ENCODE measurements around the gene FBXL5. TPM values are rescaled to one million over a fixed set of nuclear protein-coding genes. Genes with fewer than 3 reads are reported as not detected.

FBXL5 gene
- total RNA-seq, 2 experiments from 2014 or later = 43.5 to 102 TPM

- Histone ChIP-seq H3K9me2 (ENCODE audit: insufficient read depth, low read length) (no peaks in the 10 kb centered on the region), H4K20me1 (ENCODE audit: insufficient read depth, low read length) (no peaks in the 10 kb centered on the region), H3K27ac (ENCODE audit: low read depth, low read length, poor library complexity, severe bottlenecking) (no peak overlapping the region), H3K36me3 (ENCODE audit: insufficient read depth, low read length) (no peaks in the 10 kb centered on the region), H3K9me3 (ENCODE audit: low read length) (no peaks in the 10 kb centered on the region), H3K79me2 (ENCODE audit: insufficient read depth, low read depth, low read length) (no peaks in the 10 kb centered on the region), H3K4me3 (ENCODE audit: low read depth, low read length, poor library complexity, severe bottlenecking) (no peak overlapping the region), H3K4me1 (ENCODE audit: insufficient read depth, low read length, poor library complexity, severe bottlenecking) (no peaks in the 10 kb centered on the region), H2AFZ (ENCODE audit: low read length) (no peak overlapping the region), H3K4me2 (ENCODE audit: low read length) (no peak overlapping the region)
- TF ChIP-seq CTCF (conservative IDR thresholded peaks at IDR 0.05; ENCODE audit: low read length) (no peak), EZH2phosphoT487 (IDR thresholded peaks at IDR 0.05; ENCODE audit: borderline replicate concordance, low read depth, low read length) (no peak)
- no peak for DNase-seq (ENCODE audit: low spot score)
- ChIA-PET CTCF (ENCODE audit: unreplicated experiment) (interaction anchor here (0.7 kb wide), 1 partner anchor 413 kb away, joined by 3 read pairs; no protein-coding TSS in a partner anchor), POLR2A (interaction anchor here (0.6 to 0.7 kb wide), 3 partner anchors 65 to 1610 kb away, joined by 3 to 6 read pairs (median 4); no protein-coding TSS in a partner anchor)
- no TSS peak for BruUV-seq (replicated peaks)
- intact Hi-C loops (cut with micrococcal nuclease; ENCODE audit: unreplicated experiment) = no loop called here
Measured at GRCh38 chr4:15569746-15570145, 85.4 kb downstream of the FBXL5 start.

GRCh38 chr4:15568821-15569220 is 86.3 kb downstream of the FBXL5 start:
- Histone ChIP-seq H2AFZ (ENCODE audit: low read length) (no peak overlapping the region), H3K79me2 (ENCODE audit: insufficient read depth, low read depth, low read length) (no peaks in the 10 kb centered on the region), H3K36me3 (ENCODE audit: insufficient read depth, low read length) (no peaks in the 10 kb centered on the region), H3K9me2 (ENCODE audit: insufficient read depth, low read length) (no peaks in the 10 kb centered on the region), H3K27ac (ENCODE audit: low read depth, low read length, poor library complexity, severe bottlenecking) (no peak overlapping the region), H3K4me3 (ENCODE audit: low read depth, low read length, poor library complexity, severe bottlenecking) (no peak overlapping the region), H4K20me1 (ENCODE audit: insufficient read depth, low read length) (no peaks in the 10 kb centered on the region), H3K4me1 (ENCODE audit: insufficient read depth, low read length, poor library complexity, severe bottlenecking) (no peaks in the 10 kb centered on the region), H3K9me3 (ENCODE audit: low read length) (no peaks in the 10 kb centered on the region), H3K4me2 (ENCODE audit: low read length) (no peak overlapping the region)
- no peak for DNase-seq (ENCODE audit: low spot score)
- intact Hi-C loops (cut with micrococcal nuclease; ENCODE audit: unreplicated experiment) = no loop called here
- ChIA-PET CTCF (ENCODE audit: unreplicated experiment) (no interaction called here), POLR2A (interaction anchor here (0.6 kb wide), 1 partner anchor 110 kb away, joined by 4 read pairs; no protein-coding TSS in a partner anchor)
- BruUV-seq (replicated peaks) = no TSS peak
- TF ChIP-seq CTCF (conservative IDR thresholded peaks at IDR 0.05; ENCODE audit: low read length) (no peak), EZH2phosphoT487 (IDR thresholded peaks at IDR 0.05; ENCODE audit: borderline replicate concordance, low read depth, low read length) (no peak)

GRCh38 chr4:15563871-15564270 is 91.3 kb downstream of the FBXL5 start:
- no peak overlapping the region for H3K4me3 ChIP-seq (ENCODE audit: low read depth, low read length, poor library complexity, severe bottlenecking)
- intact Hi-C loops (cut with micrococcal nuclease; ENCODE audit: unreplicated experiment) = no loop called here
- no peaks in the 10 kb centered on the region for H3K9me2 ChIP-seq (ENCODE audit: insufficient read depth, low read length)
- TF ChIP-seq CTCF (conservative IDR thresholded peaks at IDR 0.05; ENCODE audit: low read length) (no peak), EZH2phosphoT487 (IDR thresholded peaks at IDR 0.05; ENCODE audit: borderline replicate concordance, low read depth, low read length) (no peak)
- H3K27ac ChIP-seq (ENCODE audit: low read depth, low read length, poor library complexity, severe bottlenecking) = no peak overlapping the region
- BruUV-seq (replicated peaks) = no TSS peak
- no peaks in the 10 kb centered on the region for H3K79me2 ChIP-seq (ENCODE audit: insufficient read depth, low read depth, low read length)
- no peaks in the 10 kb centered on the region for H4K20me1 ChIP-seq (ENCODE audit: insufficient read depth, low read length)
- H3K4me1 ChIP-seq (ENCODE audit: insufficient read depth, low read length, poor library complexity, severe bottlenecking) = no peaks in the 10 kb centered on the region
- ChIA-PET CTCF (ENCODE audit: unreplicated experiment) (no interaction called here), POLR2A (no interaction called here)
- no peak overlapping the region for H2AFZ ChIP-seq (ENCODE audit: low read length)
- no peak for DNase-seq (ENCODE audit: low spot score)
- no peaks in the 10 kb centered on the region for H3K9me3 ChIP-seq (ENCODE audit: low read length)
- H3K4me2 ChIP-seq (ENCODE audit: low read length) = no peak overlapping the region
- no peaks in the 10 kb centered on the region for H3K36me3 ChIP-seq (ENCODE audit: insufficient read depth, low read length)
